GM13976 (cell line): Measurements from ENCODE around the gene CHST12.
"Not testable (repeated sequence)": the region's sequence is repeated elsewhere in the genome, so short reads cannot be mapped to it uniquely, and the experiment has no call there.

Source experiments
- DNase-seq: peaks from one replicate; pipeline ENCODE4 v3.0.0; 2012; ENCODE audit warnings: low spot score
- CTCF ChIP-seq: IDR thresholded peaks from 2 replicates; pipeline ENCODE4 v1.5.1; 2012; ENCODE audit warnings: borderline replicate concordance, mild to moderate bottlenecking; ENCODE audit not compliant: insufficient read depth; ENCODE audit errors: extremely low read depth, missing control alignments, control extremely low read depth
- in situ Hi-C: fragments of 300-500 bp; cut with MboI; formaldehyde crosslinking; loops from one replicate; pipeline ENCODE4 v1.12.0; 2022; ENCODE audit warnings: low sequenced_read_pairs, mixed read lengths, inconsistent platforms; ENCODE audit not compliant: unreplicated experiment

Gene CHST12

DNA sequence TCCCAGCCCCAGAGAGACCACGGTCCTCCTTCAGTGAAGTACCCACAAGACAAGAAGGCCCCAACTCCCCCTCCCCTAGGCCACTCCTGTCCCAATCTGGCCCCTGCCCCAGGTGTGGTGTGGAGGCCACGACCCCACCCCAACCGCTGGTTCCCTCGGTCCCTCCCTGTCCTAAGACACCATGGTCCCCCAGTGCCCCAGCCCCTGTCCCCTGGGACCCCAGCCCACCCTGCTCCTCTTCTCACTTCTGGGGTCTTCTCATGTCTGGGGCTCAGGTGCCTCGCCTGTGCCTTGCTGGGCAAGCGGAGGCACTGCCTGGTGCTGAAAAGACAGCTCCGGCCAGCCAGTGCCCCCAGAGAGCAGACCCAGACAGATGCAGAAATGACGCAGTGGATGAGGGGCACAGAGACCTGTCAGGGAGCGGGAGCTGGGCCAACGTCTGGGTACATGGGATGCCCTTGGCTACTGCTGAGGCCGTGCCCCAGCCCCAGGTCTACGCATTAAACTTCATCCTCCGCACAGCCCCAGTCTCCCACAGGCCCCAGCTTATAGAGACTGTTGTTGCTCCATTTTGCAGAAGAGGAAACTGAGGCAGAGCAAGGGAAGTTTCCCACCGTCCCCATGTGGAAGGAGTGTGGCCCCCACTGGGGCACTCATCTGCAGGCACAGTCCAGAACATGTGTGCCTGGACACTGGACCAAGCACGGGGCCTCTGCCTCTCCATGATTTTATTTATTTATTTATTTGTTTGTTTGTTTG, 58.0 kb downstream of the CHST12 start:
- no peak for DNase-seq
- no peak for TF ChIP-seq CTCF
- in situ Hi-C loops = no loop called here

GRCh38 chr7:2462731-2463130, 59.3 kb downstream of the CHST12 start:
- no peak for TF ChIP-seq CTCF
- in situ Hi-C loops = no loop called here

GRCh38 chr7:2465928-2466327, 62.5 kb downstream of the CHST12 start:
- no peak for DNase-seq
- in situ Hi-C loops = no loop called here

More at GRCh38 chr7:2462731-2463130, 59.3 kb downstream of the CHST12 start:
- DNase-seq = no peak

DNA sequence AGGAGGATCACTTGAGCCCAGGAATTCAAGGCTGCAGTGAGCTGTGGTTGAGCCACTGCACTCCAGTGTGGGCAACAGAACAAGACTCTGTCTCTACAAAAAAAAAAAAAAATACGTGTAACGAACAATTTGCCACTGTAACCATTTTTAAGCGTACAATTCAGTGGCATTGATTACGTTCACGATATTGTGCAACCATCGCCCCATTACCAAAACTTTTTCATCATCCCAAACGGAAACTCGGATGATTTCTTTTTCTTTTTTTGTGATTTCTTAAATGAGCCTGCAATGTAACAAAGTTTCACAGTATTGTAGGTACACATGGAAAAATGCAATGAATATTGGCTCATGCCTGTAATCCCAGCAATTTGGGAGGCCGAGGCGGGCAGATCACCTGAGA, 63.3 kb downstream of the CHST12 start:
- in situ Hi-C loops = no loop called here
- TF ChIP-seq CTCF = no peak

More at GRCh38 chr7:2465928-2466327, 62.5 kb downstream of the CHST12 start:
- TF ChIP-seq CTCF = no peak

GRCh38 chr7:2468227-2468626, 64.8 kb downstream of the CHST12 start:
- in situ Hi-C loops = no loop called here
- no peak for DNase-seq
- TF ChIP-seq CTCF = no peak

More for the DNA sequence above, 63.3 kb downstream of the CHST12 start:
- DNase-seq = no peak

DNA sequence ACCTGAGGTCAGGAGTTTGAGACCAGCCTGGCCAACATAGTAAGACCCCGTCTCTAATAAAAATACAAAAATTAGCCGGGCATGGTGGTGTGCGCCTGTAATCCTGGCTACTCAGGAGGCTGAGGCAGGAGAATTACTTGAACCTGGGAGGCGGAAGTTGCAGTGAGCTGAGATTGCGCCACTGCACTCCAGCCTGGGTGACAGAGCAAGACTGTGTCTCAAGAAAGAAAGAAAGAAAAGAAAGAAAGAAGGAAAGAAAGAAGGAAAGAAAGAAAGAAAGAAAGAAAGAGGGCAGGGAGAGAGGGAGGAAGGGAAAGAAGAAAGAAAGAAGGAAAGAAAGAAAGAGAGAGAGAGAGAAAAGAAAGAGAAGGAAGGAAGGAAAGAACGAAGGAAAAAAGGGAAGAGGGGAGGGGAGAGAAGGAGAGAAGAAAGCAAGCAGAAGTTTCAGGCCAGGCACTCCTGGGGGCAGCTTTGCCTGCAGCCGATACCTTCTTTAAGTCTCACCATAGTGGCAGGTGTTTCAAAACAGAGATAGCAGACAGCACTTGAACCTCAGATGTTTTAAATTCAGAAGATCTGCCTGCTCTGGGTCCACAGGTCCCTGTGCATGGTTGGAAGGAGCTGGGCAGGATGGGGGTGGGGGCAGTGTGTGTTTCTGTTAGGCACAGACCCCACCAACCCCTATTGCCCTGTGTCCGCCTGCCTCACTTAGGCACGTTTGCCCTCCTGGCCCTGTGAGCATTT, 66.2 kb downstream of the CHST12 start:
- DNase-seq, in situ Hi-C loops: not testable (repeated sequence)
